A549 (cell line): ENCODE data around the gene SRCAP.

Source experiments
- BHLHE40 ChIP-seq: IDR thresholded peaks from 2 replicates; pipeline ENCODE4 v1.6.1; 2012; ENCODE audit warnings: low read depth, low read length, inconsistent platforms
- EP300 ChIP-seq, 2 experiments: fragments of >200 bp; sonication (Bioruptor Twin); formaldehyde crosslinking; IDR thresholded peaks; 2 replicates in 1 of 2; 3 replicates in 1 of 2; pipeline ENCODE4 v1.6.1; 2016 to 2017
- ESRRA ChIP-seq: fragments of 150-350 bp; IDR thresholded peaks from 2 replicates; pipeline ENCODE4 v1.6.1; 2014; ENCODE audit warnings: mild to moderate bottlenecking, low read length, borderline replicate concordance
- FOSL2 ChIP-seq, 2 experiments: fragments of 450-650 bp in 1 of 2; fragments of >200 bp in 1 of 2; sonication (Bioruptor Twin) in 1 of 2; formaldehyde crosslinking; IDR thresholded peaks; 2 replicates each; pipeline versions ENCODE4 v1.5.0 to v1.6.1; 2016 to 2020; ENCODE audit warnings: mild to moderate bottlenecking in 1 of 2, moderate library complexity in 1 of 2
- JUN ChIP-seq, 2 experiments: fragments of >200 bp; sonication (Bioruptor Twin); formaldehyde crosslinking; IDR thresholded peaks; 2 replicates in 1 of 2; 3 replicates in 1 of 2; pipeline ENCODE4 v1.6.1; 2016 to 2017
- MYC ChIP-seq: IDR thresholded peaks from 2 replicates; pipeline ENCODE4 v1.6.1; 2012; ENCODE audit warnings: mild to moderate bottlenecking, inconsistent platforms, low read length, improper control_type of control experiment, borderline replicate concordance
- RAD21 ChIP-seq, 2 experiments: fragments of >200 bp in 1 of 2; sonication (Bioruptor Twin) in 1 of 2; formaldehyde crosslinking in 1 of 2; IDR thresholded peaks in 1 of 2; conservative IDR thresholded peaks in 1 of 2; 2 replicates in 1 of 2; 3 replicates in 1 of 2; pipeline ENCODE4 v1.6.1; 2012 to 2018; ENCODE audit warnings: inconsistent platforms in 1 of 2
- RFX5 ChIP-seq: fragments of 450-650 bp; IDR thresholded peaks from 2 replicates; pipeline ENCODE4 v1.7.1; 2014; ENCODE audit warnings: antibody characterized with exemption, mild to moderate bottlenecking, moderate library complexity
- ZC3H11A ChIP-seq: fragments of 450-650 bp; IDR thresholded peaks from 2 replicates; pipeline ENCODE4 v1.6.1; 2014; ENCODE audit warnings: antibody characterized with exemption, mild to moderate bottlenecking
- TF ChIP-seq, protein P1 (sequence below): fragments of >200 bp; sonication (Bioruptor Twin); formaldehyde crosslinking; IDR thresholded peaks from 3 replicates; pipeline ENCODE4 v1.5.1; 2016
- TF ChIP-seq, protein P2 (sequence below): IDR thresholded peaks from 2 replicates; pipeline ENCODE4 v1.6.1; 2012
- TF ChIP-seq, protein P3 (sequence below): fragments of 200-600 bp; sonication (generic); IDR thresholded peaks from 2 replicates; pipeline ENCODE4 v1.6.1; 2016; ENCODE audit warnings: antibody characterized with exemption, mild to moderate bottlenecking, moderate library complexity

DNA sequence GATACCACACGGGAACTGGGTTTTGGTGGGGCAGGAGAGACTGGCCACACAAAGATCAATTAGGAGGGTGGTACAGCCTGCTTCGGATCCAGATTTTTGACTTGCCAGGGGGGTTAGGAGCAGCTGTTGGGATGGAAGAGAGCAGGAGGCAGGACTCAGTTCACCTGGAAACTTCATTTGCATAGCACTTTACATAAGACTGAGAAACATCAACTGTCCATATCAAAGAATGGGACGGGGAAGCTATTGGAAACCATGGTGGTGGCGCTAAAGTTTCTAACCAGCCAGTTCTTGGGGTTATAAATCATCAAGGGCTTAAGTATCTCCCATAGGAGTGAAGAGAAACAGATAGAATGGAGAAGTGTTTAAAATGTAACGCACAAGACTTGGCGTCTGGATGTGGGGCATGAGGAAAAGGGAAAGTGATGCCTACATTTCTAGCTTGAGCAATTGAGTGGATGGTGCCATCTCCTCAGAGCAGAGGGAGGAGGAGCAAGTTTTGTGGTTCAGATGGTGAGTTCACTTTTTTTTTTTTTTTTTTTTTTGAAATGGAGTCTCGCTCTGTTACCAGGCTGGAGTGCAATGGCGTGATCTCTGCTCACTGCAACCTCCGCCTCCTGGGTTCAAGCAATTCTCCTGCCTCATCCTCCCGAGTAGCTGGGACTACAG, 6.4 kb upstream of the SRCAP start:
- TF ChIP-seq FOSL2 (IDR thresholded peaks at IDR 0.05) (no peak), FOSL2 (CRISPR knock-in tag; IDR thresholded peaks at IDR 0.05) (no peak), JUN (IDR thresholded peaks at IDR 0.05) (no peak), ZC3H11A (no peak), RFX5 (no peak), MYC (no peak), EP300 (IDR thresholded peaks at IDR 0.05) (no peak), BHLHE40 (no peak), RAD21 (conservative IDR thresholded peaks at IDR 0.05 in 1 of 2, IDR thresholded peaks at IDR 0.05 in 1 of 2) (no peak), ESRRA (no peak)
- TF ChIP-seq, protein P1, sequence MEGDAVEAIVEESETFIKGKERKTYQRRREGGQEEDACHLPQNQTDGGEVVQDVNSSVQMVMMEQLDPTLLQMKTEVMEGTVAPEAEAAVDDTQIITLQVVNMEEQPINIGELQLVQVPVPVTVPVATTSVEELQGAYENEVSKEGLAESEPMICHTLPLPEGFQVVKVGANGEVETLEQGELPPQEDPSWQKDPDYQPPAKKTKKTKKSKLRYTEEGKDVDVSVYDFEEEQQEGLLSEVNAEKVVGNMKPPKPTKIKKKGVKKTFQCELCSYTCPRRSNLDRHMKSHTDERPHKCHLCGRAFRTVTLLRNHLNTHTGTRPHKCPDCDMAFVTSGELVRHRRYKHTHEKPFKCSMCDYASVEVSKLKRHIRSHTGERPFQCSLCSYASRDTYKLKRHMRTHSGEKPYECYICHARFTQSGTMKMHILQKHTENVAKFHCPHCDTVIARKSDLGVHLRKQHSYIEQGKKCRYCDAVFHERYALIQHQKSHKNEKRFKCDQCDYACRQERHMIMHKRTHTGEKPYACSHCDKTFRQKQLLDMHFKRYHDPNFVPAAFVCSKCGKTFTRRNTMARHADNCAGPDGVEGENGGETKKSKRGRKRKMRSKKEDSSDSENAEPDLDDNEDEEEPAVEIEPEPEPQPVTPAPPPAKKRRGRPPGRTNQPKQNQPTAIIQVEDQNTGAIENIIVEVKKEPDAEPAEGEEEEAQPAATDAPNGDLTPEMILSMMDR: no peak
- TF ChIP-seq, protein P2, sequence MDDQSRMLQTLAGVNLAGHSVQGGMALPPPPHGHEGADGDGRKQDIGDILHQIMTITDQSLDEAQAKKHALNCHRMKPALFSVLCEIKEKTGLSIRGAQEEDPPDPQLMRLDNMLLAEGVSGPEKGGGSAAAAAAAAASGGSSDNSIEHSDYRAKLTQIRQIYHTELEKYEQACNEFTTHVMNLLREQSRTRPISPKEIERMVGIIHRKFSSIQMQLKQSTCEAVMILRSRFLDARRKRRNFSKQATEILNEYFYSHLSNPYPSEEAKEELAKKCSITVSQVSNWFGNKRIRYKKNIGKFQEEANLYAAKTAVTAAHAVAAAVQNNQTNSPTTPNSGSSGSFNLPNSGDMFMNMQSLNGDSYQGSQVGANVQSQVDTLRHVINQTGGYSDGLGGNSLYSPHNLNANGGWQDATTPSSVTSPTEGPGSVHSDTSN: no peak
- TF ChIP-seq, protein P3, sequence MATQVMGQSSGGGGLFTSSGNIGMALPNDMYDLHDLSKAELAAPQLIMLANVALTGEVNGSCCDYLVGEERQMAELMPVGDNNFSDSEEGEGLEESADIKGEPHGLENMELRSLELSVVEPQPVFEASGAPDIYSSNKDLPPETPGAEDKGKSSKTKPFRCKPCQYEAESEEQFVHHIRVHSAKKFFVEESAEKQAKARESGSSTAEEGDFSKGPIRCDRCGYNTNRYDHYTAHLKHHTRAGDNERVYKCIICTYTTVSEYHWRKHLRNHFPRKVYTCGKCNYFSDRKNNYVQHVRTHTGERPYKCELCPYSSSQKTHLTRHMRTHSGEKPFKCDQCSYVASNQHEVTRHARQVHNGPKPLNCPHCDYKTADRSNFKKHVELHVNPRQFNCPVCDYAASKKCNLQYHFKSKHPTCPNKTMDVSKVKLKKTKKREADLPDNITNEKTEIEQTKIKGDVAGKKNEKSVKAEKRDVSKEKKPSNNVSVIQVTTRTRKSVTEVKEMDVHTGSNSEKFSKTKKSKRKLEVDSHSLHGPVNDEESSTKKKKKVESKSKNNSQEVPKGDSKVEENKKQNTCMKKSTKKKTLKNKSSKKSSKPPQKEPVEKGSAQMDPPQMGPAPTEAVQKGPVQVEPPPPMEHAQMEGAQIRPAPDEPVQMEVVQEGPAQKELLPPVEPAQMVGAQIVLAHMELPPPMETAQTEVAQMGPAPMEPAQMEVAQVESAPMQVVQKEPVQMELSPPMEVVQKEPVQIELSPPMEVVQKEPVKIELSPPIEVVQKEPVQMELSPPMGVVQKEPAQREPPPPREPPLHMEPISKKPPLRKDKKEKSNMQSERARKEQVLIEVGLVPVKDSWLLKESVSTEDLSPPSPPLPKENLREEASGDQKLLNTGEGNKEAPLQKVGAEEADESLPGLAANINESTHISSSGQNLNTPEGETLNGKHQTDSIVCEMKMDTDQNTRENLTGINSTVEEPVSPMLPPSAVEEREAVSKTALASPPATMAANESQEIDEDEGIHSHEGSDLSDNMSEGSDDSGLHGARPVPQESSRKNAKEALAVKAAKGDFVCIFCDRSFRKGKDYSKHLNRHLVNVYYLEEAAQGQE: no peak
